Neural cell (in vitro differentiated cells): Measurements from ENCODE around the gene PLA2G12A. TPM values are rescaled to one million over a fixed set of nuclear protein-coding genes. Genes with fewer than 3 reads are reported as not detected.

Source experiments
- H2AFZ ChIP-seq: fragments of 200-600, 300-800 bp; sonication (generic), shearing (Covaris generic); 2 replicates; pipeline ENCODE4 v1.6.0; 2014; ENCODE audit warnings: low read depth, mild to moderate bottlenecking, antibody characterized with exemption, low read length, moderate library complexity
- H3F3A ChIP-seq: fragments of 200-600 bp; shearing (Covaris generic); 2 replicates; pipeline ENCODE4 v1.6.1; 2016; ENCODE audit warnings: mild to moderate bottlenecking, moderate library complexity, mixed read lengths, antibody characterized with exemption, low read length; ENCODE audit not compliant: insufficient read depth, poor library complexity, severe bottlenecking
- H3K27ac ChIP-seq: fragments of 200-600, 300-800 bp; sonication (generic), shearing (Covaris generic); 2 replicates; pipeline ENCODE4 v1.5.1; 2014; ENCODE audit warnings: mild to moderate bottlenecking, low read length, moderate library complexity
- H3K27me3 ChIP-seq: fragments of 300-800, 200-600 bp; sonication (generic), shearing (Covaris generic); 2 replicates; pipeline ENCODE4 v1.6.0; 2014; ENCODE audit warnings: mild to moderate bottlenecking, low read depth, low read length, moderate library complexity; ENCODE audit not compliant: insufficient read depth
- H3K36me3 ChIP-seq: fragments of 300-800, 200-600 bp; sonication (generic), shearing (Covaris generic); 2 replicates; pipeline ENCODE4 v1.5.1; 2014; ENCODE audit warnings: mild to moderate bottlenecking, antibody characterized with exemption, low read length, moderate library complexity; ENCODE audit not compliant: insufficient read depth
- H3K4me2 ChIP-seq: fragments of 300-800, 200-600 bp; sonication (generic), shearing (Covaris generic); 2 replicates; pipeline ENCODE4 v1.6.0; 2014; ENCODE audit warnings: mild to moderate bottlenecking, low read length
- H3K4me3 ChIP-seq: fragments of 300-800, 200-600 bp; sonication (generic), shearing (Covaris generic); 2 replicates; pipeline ENCODE4 v1.5.1; 2014; ENCODE audit warnings: mild to moderate bottlenecking, low read length, moderate library complexity
- H3K79me2 ChIP-seq: fragments of 200-600 bp; shearing (Covaris generic); replicated peaks from 2 replicates; pipeline ENCODE4 v1.6.0; 2014; ENCODE audit warnings: mild to moderate bottlenecking, low read length, moderate library complexity; ENCODE audit not compliant: insufficient read depth
- H3K9ac ChIP-seq: fragments of 300-800, 200-600 bp; sonication (generic), shearing (Covaris generic); 2 replicates; pipeline ENCODE4 v1.6.1; 2016; ENCODE audit warnings: mild to moderate bottlenecking, low read length, mixed read lengths
- H3K9me2 ChIP-seq: fragments of 200-600 bp; shearing (Covaris generic); 2 replicates; pipeline ENCODE4 v1.6.1; 2016; ENCODE audit warnings: mild to moderate bottlenecking, low read length, mixed read lengths; ENCODE audit not compliant: insufficient read depth
- H3K9me3 ChIP-seq: fragments of 200-600, 300-800 bp; sonication (generic), shearing (Covaris generic); 2 replicates; pipeline ENCODE4 v1.6.1; 2016; ENCODE audit warnings: mild to moderate bottlenecking, mixed run types, low read length, moderate library complexity, mixed read lengths
- H4K20me1 ChIP-seq: fragments of 200-600 bp; shearing (Covaris generic); 2 replicates; pipeline ENCODE4 v1.6.1; 2016; ENCODE audit warnings: mild to moderate bottlenecking, mixed run types; ENCODE audit not compliant: insufficient read depth
- EP300 ChIP-seq: fragments of 450-650 bp; conservative IDR thresholded peaks from 2 replicates; pipeline ENCODE4 v1.6.1; 2014; ENCODE audit warnings: antibody characterized with exemption, mild to moderate bottlenecking, moderate library complexity; ENCODE audit not compliant: poor library complexity, severe bottlenecking
- EZH2 ChIP-seq: fragments of 200-600, 300-800 bp; shearing (Covaris generic), sonication (generic); IDR thresholded peaks from 2 replicates; pipeline ENCODE4 v1.6.1; 2014; ENCODE audit warnings: antibody characterized with exemption, low read length, borderline replicate concordance, mild to moderate bottlenecking; ENCODE audit not compliant: insufficient read depth, poor library complexity, severe bottlenecking
- MXI1 ChIP-seq: fragments of 450-650 bp; conservative IDR thresholded peaks from 2 replicates; pipeline ENCODE4 v1.6.1; 2014; ENCODE audit warnings: antibody characterized with exemption, mild to moderate bottlenecking; ENCODE audit not compliant: poor library complexity, severe bottlenecking
- POLR2AphosphoS5 ChIP-seq: IDR thresholded peaks from 2 replicates; pipeline ENCODE4 v1.6.1; 2012
- RAD21 ChIP-seq: fragments of 450-650 bp; conservative IDR thresholded peaks from 2 replicates; pipeline ENCODE4 v1.6.1; 2014; ENCODE audit warnings: antibody characterized with exemption, mild to moderate bottlenecking, moderate library complexity
- SMC3 ChIP-seq: fragments of 450-650 bp; conservative IDR thresholded peaks from 2 replicates; pipeline ENCODE4 v1.6.1; 2014; ENCODE audit warnings: antibody characterized with exemption, mild to moderate bottlenecking, moderate library complexity; ENCODE audit not compliant: poor library complexity
- TAF1 ChIP-seq: IDR thresholded peaks from 2 replicates; pipeline ENCODE4 v1.6.1; 2012; ENCODE audit warnings: low read depth
- polyA plus RNA-seq: library from polyadenylated mRNA; depleted of rRNA; stranded (reverse); fragments of >200 nt; gene quantifications from 2 replicates; pipeline ENCODE4 v1.2.3, GENCODE V29; 2014
- TF ChIP-seq, protein P1 (sequence below): IDR thresholded peaks from 2 replicates; pipeline ENCODE4 v1.6.1; 2012; ENCODE audit warnings: borderline replicate concordance
- TF ChIP-seq, protein P2 (sequence below): fragments of 450-650 bp; IDR thresholded peaks from 2 replicates; pipeline ENCODE4 v1.5.1; 2014; ENCODE audit warnings: antibody characterized with exemption, mild to moderate bottlenecking, moderate library complexity; ENCODE audit not compliant: poor library complexity, severe bottlenecking

Gene PLA2G12A
- polyA plus RNA-seq, 1 donor from 2014 or later = 31.2 TPM

DNA sequence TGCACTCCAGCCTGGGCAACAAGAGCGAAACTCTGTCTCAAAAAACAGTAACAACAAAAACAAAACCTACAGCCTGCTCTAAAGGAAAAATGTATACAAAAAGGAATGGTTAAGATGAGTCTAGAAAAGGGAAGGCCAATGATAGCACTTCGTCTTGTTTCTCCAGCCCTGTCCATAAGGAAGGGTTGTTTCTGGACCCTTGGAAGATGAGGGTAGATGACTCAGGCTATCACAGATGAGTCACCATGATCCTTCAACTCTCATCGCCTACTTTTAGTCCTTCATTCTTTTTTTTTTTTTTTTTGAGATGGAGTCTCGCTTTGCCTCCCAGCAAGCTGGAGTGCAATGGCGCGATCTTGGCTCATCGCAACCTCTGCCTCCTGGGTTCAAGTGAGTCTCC is 8.8 kb downstream of the PLA2G12A start:
- no peak overlapping the region for H2AFZ ChIP-seq
- no peaks in the 10 kb centered on the region for H3K9me3 ChIP-seq
- no peaks in the 10 kb centered on the region for H3K79me2 ChIP-seq
- H3K9ac ChIP-seq = no peak overlapping the region
- no peak for TF ChIP-seq SMC3
- no peak for TF ChIP-seq RAD21
- TF ChIP-seq, protein P1, sequence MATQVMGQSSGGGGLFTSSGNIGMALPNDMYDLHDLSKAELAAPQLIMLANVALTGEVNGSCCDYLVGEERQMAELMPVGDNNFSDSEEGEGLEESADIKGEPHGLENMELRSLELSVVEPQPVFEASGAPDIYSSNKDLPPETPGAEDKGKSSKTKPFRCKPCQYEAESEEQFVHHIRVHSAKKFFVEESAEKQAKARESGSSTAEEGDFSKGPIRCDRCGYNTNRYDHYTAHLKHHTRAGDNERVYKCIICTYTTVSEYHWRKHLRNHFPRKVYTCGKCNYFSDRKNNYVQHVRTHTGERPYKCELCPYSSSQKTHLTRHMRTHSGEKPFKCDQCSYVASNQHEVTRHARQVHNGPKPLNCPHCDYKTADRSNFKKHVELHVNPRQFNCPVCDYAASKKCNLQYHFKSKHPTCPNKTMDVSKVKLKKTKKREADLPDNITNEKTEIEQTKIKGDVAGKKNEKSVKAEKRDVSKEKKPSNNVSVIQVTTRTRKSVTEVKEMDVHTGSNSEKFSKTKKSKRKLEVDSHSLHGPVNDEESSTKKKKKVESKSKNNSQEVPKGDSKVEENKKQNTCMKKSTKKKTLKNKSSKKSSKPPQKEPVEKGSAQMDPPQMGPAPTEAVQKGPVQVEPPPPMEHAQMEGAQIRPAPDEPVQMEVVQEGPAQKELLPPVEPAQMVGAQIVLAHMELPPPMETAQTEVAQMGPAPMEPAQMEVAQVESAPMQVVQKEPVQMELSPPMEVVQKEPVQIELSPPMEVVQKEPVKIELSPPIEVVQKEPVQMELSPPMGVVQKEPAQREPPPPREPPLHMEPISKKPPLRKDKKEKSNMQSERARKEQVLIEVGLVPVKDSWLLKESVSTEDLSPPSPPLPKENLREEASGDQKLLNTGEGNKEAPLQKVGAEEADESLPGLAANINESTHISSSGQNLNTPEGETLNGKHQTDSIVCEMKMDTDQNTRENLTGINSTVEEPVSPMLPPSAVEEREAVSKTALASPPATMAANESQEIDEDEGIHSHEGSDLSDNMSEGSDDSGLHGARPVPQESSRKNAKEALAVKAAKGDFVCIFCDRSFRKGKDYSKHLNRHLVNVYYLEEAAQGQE = no peak
- TF ChIP-seq, protein P2, sequence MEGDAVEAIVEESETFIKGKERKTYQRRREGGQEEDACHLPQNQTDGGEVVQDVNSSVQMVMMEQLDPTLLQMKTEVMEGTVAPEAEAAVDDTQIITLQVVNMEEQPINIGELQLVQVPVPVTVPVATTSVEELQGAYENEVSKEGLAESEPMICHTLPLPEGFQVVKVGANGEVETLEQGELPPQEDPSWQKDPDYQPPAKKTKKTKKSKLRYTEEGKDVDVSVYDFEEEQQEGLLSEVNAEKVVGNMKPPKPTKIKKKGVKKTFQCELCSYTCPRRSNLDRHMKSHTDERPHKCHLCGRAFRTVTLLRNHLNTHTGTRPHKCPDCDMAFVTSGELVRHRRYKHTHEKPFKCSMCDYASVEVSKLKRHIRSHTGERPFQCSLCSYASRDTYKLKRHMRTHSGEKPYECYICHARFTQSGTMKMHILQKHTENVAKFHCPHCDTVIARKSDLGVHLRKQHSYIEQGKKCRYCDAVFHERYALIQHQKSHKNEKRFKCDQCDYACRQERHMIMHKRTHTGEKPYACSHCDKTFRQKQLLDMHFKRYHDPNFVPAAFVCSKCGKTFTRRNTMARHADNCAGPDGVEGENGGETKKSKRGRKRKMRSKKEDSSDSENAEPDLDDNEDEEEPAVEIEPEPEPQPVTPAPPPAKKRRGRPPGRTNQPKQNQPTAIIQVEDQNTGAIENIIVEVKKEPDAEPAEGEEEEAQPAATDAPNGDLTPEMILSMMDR = no peak
- no peak for TF ChIP-seq TAF1
- TF ChIP-seq POLR2AphosphoS5 = no peak
- no peak for TF ChIP-seq MXI1
- no peak for TF ChIP-seq EP300
- TF ChIP-seq EZH2 = no peak
- no peaks in the 10 kb centered on the region for H3K9me2 ChIP-seq
- H3K4me2 ChIP-seq = no peak overlapping the region
- no peaks in the 10 kb centered on the region for H3F3A ChIP-seq
- H3K27ac ChIP-seq = no peak overlapping the region
- no peaks in the 10 kb centered on the region for H4K20me1 ChIP-seq
- H3K4me3 ChIP-seq = no peak overlapping the region
- H3K36me3 ChIP-seq = no peaks in the 10 kb centered on the region
- no peaks in the 10 kb centered on the region for H3K27me3 ChIP-seq

DNA sequence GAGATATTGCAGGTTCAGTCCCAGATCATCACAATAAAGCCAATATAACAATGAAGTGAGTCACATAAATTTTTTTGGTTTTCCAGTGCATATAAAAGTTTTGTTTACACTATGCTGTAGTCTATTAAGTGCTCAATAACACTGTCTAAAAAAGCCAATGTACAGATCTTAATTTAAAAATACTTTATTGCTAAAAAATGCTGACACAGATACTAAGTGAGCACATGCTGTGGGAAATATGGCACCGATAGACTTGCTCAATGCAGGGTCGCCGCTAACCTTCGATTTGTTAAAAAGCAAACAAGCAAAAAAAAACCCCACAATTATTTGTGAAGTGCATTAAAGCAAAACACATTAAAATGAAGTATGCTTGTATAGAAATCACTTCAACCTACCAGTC is 10.3 kb downstream of the PLA2G12A start:
- Histone ChIP-seq H3K9me2 (no peaks in the 10 kb centered on the region), H3K27me3 (no peaks in the 10 kb centered on the region), H3K9ac (no peak overlapping the region), H4K20me1 (no peaks in the 10 kb centered on the region), H3F3A (no peaks in the 10 kb centered on the region), H3K79me2 (no peaks in the 10 kb centered on the region), H3K9me3 (no peaks in the 10 kb centered on the region), H2AFZ (no peak overlapping the region), H3K4me2 (no peak overlapping the region), H3K4me3 (no peak overlapping the region), H3K36me3 (no peaks in the 10 kb centered on the region), H3K27ac (no peak overlapping the region)
- no peak for TF ChIP-seq MXI1
- TF ChIP-seq TAF1 = no peak
- no peak for TF ChIP-seq EZH2
- no peak for TF ChIP-seq POLR2AphosphoS5
- TF ChIP-seq, protein P1 = no peak
- no peak for TF ChIP-seq EP300
- TF ChIP-seq, protein P2 = no peak
- no peak for TF ChIP-seq RAD21
- no peak for TF ChIP-seq SMC3
